Head of caudate nucleus (tissue), 42 donors: Measurements from ENCODE around the gene SMAD3.

Experiments used
- DNase-seq, 42 donors: peaks; one replicate each; pipeline versions ENCODE4 v3.0.0 to v3.0.0-alpha.2; 2020 to 2021; ENCODE audit warnings: mixed read lengths in 7 of 42
- intact Hi-C: fragments of 100-400 bp; cut with DNase I; formaldehyde crosslinking; loops from one replicate; pipeline ENCODE4 v1.15.0; 2022

The SMAD3 gene

GRCh38 chr15:67180514-67181191 is 115.3 kb downstream of the SMAD3 start:
- peak in 3 of 42 donors; percentile 6 to 27 (median 24) for DNase-seq
- intact Hi-C loops, result no loop called here

DNA sequence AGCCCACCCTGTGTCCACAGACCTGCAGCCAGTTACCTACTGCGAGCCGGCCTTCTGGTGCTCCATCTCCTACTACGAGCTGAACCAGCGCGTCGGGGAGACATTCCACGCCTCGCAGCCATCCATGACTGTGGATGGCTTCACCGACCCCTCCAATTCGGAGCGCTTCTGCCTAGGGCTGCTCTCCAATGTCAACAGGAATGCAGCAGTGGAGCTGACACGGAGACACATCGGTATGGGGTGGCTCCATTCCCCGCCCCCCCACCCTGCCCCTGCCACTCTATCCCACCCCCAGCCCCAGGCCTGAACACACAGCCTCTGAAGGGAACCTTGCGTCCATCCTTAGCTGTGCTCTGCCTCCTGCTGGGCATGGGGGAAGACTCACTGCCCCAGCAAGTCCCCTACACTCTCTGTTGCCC is 115.8 kb downstream of the SMAD3 start:
- intact Hi-C loops, result no loop called here
- DNase-seq, result peak in 5 of 42 donors; percentile 1 to 18 (median 12)

GRCh38 chr15:67183443-67184169 is 118.2 kb downstream of the SMAD3 start:
- DNase-seq, result peak in 2 of 42 donors; percentile 8 to 21
- intact Hi-C loops, result no loop called here

DNA sequence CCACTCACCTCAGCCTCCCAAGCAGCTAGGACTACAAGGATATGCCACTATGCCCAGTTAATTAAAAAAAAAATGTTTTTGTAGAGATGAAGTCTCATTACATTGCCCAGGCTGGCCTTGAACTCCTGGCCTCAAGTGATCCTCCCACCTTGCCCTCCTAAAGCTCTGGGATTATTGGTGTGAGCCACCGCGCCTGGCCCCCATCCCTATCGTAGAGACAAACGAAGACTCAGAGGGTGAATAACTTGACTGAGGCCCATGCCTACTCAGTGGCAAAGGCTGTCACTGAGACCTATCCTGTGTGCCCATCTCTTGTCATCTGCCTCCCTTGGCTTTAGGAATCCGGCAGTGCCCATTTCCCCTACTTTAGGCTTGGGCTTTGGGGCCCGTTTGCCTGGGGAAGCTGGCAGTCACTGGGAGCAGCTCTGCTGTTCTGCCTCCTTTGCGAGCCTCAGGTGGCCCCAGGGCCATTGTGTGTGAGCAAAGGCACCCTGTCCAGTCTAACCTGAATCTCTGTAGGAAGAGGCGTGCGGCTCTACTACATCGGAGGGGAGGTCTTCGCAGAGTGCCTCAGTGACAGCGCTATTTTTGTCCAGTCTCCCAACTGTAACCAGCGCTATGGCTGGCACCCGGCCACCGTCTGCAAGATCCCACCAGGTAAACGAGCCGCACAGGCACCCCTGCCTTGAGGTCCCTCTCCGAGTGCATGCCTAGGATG is 119.0 kb downstream of the SMAD3 start:
- DNase-seq, result peak in 5 of 42 donors; percentile 5 to 22 (median 8)
- intact Hi-C loops, result no loop called here

DNA sequence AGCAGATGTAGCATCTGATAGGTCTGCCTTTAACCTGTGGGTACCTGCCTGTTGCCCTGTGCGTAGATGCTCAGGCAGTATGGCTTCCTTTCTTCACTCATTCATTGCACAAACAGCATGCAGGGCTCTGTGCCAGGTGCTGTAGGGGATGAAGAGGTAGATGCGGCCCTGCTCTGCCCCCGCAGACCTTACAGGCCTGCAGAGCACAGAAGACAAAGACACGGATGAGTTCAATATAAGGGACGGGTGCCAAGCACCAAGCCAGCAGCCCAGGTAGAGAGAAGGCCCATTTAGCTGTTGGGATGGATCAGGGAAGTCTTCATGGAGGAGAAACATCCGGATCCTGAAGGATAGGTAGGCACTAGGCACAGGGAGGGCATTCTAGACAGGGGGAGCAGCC is 119.6 kb downstream of the SMAD3 start:
- peak in 4 of 42 donors; percentile 6 to 11 (median 9) for DNase-seq
- intact Hi-C loops, result no loop called here

DNA sequence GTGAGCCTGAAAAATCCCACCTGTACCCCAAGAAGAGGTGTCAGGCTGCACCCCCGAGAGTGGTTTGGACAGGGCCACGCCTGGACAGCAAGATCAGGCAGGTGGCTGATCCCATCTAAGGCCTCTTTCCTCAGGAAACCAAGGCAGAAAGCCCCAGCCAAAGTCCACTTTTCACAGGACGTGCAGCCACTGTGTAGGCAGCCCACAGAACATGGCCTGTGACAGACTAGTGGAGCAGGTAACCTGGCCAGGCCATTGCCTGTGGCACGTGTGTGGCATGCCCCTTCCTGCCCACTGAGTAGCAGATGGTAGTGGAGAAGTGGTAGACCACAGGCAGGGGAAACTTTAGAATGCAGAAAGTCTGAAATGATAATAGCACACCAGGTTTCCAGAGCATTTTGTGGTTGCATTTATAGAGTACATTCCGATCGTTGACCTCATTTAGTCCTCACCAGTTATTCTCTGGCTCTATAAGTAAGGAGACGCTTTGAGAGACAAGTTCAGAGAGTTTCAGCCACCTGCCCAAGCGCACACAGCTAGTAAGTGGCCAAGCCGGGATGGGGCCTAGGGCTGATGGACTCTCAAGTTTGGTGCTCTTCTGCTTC is 120.3 kb downstream of the SMAD3 start:
- DNase-seq, result peak in 4 of 42 donors; percentile 1 to 23 (median 9)
- intact Hi-C loops, result no loop called here

DNA sequence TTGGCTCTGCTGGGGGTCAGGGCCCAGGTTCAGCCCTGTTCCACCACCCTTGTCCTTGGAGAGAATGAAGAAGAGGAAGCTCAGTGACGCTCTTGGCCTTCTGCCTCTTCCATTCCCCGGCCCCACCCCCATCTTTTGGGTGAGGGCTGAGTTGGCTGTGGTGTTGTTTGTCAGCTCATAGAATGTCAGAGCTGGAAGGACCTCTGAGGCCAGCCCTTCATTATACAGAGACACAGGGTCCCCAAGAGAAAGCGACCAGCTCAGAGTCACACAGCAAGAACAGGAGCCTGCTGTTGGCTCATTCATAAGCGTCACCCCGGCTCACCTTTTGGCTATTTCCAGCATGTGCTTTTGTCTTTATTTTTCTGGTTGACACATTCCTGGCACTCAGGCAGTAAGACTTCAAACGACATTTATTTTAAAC is 120.8 kb downstream of the SMAD3 start:
- DNase-seq, result peak in 15 of 42 donors; percentile 5 to 70 (median 39)

DNA sequence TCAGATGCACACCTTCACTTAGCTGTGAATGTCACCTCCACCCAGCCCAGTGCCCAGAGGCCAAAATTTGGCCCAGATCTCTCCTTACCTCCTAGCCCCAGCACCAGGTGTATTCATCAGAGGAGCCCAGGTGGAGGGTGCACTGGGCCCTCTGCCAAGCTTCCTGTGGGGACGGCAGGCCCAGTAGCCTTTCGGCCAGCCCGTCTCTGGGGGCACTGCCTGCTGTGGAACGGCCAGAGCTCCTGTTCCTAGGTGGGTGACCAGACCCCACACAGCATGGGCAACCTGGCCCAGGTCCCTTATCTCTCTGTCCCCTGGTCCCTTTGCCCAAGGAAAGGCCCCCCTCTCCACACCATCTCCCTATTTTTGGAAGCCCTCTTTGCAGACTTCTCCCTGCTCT is 121.3 kb downstream of the SMAD3 start:
- DNase-seq, result peak in 2 of 42 donors; percentile 7 to 20
- intact Hi-C loops, result no loop called here

More for the DNA sequence above, 120.8 kb downstream of the SMAD3 start:
- intact Hi-C loops, result no loop called here

DNA sequence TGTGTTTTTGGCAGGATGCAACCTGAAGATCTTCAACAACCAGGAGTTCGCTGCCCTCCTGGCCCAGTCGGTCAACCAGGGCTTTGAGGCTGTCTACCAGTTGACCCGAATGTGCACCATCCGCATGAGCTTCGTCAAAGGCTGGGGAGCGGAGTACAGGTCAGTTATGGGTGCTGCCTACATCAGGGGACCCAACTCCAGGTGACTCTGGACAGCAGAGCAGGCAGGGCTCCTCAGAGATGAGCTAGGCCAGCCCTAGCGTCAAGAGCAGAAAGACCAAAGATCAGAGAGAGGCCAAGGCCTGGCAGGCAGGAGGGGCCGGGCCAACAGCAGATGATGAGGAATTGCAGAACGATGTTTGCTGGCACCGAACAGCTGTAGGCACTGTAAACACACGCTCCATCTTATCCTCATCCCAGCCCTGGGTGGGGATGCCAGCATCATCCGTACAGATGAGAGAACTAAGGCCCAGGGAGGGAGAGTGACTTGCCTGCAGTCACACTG is 122.0 kb downstream of the SMAD3 start:
- peak in 3 of 42 donors; percentile 7 to 13 (median 10) for DNase-seq
- intact Hi-C loops, result no loop called here

- peak in 1 of 42 donors; percentile 37 for DNase-seq
These were observed 123.3 kb downstream of the SMAD3 start for GRCh38 chr15:67188551-67189218.

DNA sequence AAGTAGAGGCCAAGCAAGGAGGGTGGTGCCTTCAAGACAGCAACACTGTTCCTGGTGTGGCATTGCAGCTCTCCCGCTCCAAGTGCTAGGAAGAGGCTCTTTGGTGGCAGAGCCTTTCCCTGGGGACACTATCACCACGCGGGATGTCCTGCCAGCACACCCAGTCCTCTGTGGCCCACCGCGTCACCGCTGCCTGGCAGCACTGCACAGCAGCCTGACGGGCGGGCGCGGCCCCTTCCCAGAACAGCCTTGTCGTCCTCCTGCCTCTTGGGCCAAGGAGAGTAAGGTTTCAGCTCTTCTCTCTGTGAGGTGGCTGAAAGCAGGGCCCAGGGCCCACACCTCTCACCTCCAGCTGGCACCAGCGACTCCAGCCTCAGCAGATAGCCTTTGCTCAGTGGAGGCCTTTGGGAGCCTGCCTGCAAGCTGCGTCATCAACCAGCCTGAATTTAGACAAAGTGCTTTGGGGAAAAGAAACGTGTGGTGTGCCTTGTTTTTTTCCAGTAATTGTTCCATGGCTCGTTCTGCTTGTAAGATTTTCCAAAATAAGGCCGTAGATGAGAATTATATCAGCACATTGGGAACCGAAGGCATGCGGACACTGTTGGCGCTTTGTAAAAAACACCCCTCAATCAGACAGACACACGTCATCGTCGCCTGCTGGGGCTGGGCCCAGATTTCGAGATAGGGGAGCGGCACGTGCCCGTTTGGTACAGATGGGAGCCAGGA is 124.1 kb downstream of the SMAD3 start:
- peak in 3 of 42 donors; percentile 9 to 37 (median 15) for DNase-seq
- intact Hi-C loops, result no loop called here

More at GRCh38 chr15:67188551-67189218, 123.3 kb downstream of the SMAD3 start:
- intact Hi-C loops, result no loop called here

GRCh38 chr15:67190326-67190725 is 124.9 kb downstream of the SMAD3 start:
- intact Hi-C loops, result no loop called here
- peak in 1 of 42 donors; percentile 14 for DNase-seq

DNA sequence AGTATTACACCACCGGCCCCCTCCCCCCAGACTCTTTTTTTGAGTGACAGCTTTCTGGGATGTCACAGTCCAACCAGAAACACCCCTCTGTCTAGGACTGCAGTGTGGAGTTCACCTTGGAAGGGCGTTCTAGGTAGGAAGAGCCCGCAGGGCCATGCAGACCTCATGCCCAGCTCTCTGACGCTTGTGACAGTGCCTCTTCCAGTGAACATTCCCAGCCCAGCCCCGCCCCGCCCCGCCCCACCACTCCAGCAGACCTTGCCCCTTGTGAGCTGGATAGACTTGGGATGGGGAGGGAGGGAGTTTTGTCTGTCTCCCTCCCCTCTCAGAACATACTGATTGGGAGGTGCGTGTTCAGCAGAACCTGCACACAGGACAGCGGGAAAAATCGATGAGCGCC is 125.4 kb downstream of the SMAD3 start:
- DNase-seq, result peak in 1 of 42 donors; percentile 10
- intact Hi-C loops, result no loop called here

DNA sequence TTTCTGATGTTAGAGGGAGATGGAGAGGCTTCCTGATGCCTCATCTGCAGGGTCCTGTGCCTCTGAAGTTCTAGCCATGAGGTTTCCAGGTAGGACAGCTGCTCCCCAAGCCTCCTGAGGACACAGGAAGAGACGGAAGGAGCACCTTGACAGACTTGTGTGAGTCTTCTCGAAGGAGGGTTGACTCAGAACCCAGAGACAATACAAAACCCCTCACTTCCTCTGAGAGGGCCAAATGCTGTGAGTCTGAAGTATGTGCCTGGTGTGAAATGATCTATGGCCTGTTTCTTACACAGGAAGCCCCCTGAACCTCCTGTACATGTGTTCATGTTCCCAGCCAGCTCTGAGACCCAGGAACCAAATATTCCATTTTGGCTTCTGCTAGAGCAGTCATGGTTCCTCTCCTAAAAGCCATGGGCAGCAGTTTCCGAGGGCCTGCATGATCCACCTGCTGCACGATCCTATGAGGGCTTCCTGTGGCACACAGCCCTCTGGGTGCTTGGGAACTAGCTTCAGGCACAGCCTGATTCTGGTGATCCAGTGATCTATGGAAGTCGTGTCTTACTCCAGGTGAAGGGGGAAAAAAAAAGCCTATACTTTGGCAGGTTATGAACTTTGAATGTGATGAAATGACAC is 126.9 kb downstream of the SMAD3 start:
- peak in 2 of 42 donors; percentile 11 to 22 for DNase-seq
- intact Hi-C loops, result no loop called here

- no peak for DNase-seq
- intact Hi-C loops, result no loop called here
These were observed 128.0 kb downstream of the SMAD3 start for GRCh38 chr15:67193223-67193990.
